ENCODE data around the gene CDK1. TPM values are rescaled to one million over a fixed set of nuclear protein-coding genes. Genes with fewer than 3 reads are reported as not detected.

CDK1 gene
- total RNA-seq, 6 donors from 2014 or later: 1.0 to 8.0 (median 5.2) TPM

GRCh38 chr10:60762554-60762953, 15.7 kb upstream of the CDK1 start:
- Histone ChIP-seq H3K27me3 (no peaks in the 10 kb centered on the region), H3K4me1 (peaks cover 0 to 4% (median under 1%) of the 10 kb centered on the region in 4 donors), H3K36me3 (no peaks in the 10 kb centered on the region), H3K4me3 (no peak overlapping the region), H3K27ac (no peak overlapping the region), H3K9me3 (no peaks in the 10 kb centered on the region)
- TF ChIP-seq POLR2A (IDR thresholded peaks at IDR 0.05) (no peak), CTCF (IDR thresholded peaks at IDR 0.05) (no peak), POLR2AphosphoS5 (IDR thresholded peaks at IDR 0.05) (no peak), EP300 (IDR thresholded peaks at IDR 0.05) (no peak)
- ATAC-seq (ENCODE audit: low FRiP score in 2 of 2) (no peak), DNase-seq (no peak)
- 75 to 82% methylated on average over 1 of the region's 1 CpG for WGBS, 2 donors

- Histone ChIP-seq H3K36me3 (no peaks in the 10 kb centered on the region), H3K4me1 (peaks cover 0 to 4% (median 0%) of the 10 kb centered on the region in 4 donors), H3K27ac (no peak overlapping the region), H3K4me3 (no peak overlapping the region), H3K27me3 (no peaks in the 10 kb centered on the region), H3K9me3 (no peaks in the 10 kb centered on the region)
- DNase-seq (no peak), ATAC-seq (ENCODE audit: low FRiP score in 2 of 2) (no peak)
- WGBS, 2 donors: 77 to 81% methylated on average over 5 to 6 of the region's 6 CpGs
- no peak for TF ChIP-seq POLR2AphosphoS5 (IDR thresholded peaks at IDR 0.05)
- no peak for TF ChIP-seq EP300 (IDR thresholded peaks at IDR 0.05)
- TF ChIP-seq POLR2A (IDR thresholded peaks at IDR 0.05): no peak
- TF ChIP-seq CTCF (IDR thresholded peaks at IDR 0.05): no peak
Observed at GRCh38 chr10:60767424-60767823, 10.9 kb upstream of the CDK1 start.

- Histone ChIP-seq H3K9me3 (no peaks in the 10 kb centered on the region), H3K27ac (no peak overlapping the region), H3K27me3 (no peaks in the 10 kb centered on the region), H3K4me1 (peaks cover 0 to 4% (median 0%) of the 10 kb centered on the region in 4 donors), H3K36me3 (no peaks in the 10 kb centered on the region), H3K4me3 (no peak overlapping the region)
- 48 to 59% methylated on average over 2 of the region's 2 CpGs for WGBS, 2 donors
- DNase-seq: no peak
- ATAC-seq (ENCODE audit: low FRiP score in 2 of 2): no peak
- TF ChIP-seq POLR2A (IDR thresholded peaks at IDR 0.05): no peak
- TF ChIP-seq EP300 (IDR thresholded peaks at IDR 0.05): no peak
- no peak for TF ChIP-seq CTCF (IDR thresholded peaks at IDR 0.05)
- no peak for TF ChIP-seq POLR2AphosphoS5 (IDR thresholded peaks at IDR 0.05)
Observed at GRCh38 chr10:60769406-60769805, 8.9 kb upstream of the CDK1 start.

- ATAC-seq (ENCODE audit: low FRiP score in 2 of 2) (peak in 1 of 2 donors; percentile 26), DNase-seq (peak in 1 of 2 donors; percentile 34)
- 44 to 45% methylated on average over 9 of the region's 9 CpGs for WGBS, 2 donors
- no peaks in the 10 kb centered on the region for H3K27me3 ChIP-seq
- H3K4me3 ChIP-seq: peak overlapping the region in 3 of 4 donors; percentile 65 to 87 (median 66)
- H3K4me1 ChIP-seq: peaks cover 9 to 16% (median 10%) of the 10 kb centered on the region in 4 donors
- peak overlapping the region in 2 of 4 donors; percentile 64 to 77 for H3K27ac ChIP-seq
- TF ChIP-seq CTCF (IDR thresholded peaks at IDR 0.05) (no peak), EP300 (IDR thresholded peaks at IDR 0.05) (no peak), POLR2AphosphoS5 (IDR thresholded peaks at IDR 0.05) (no peak), POLR2A (IDR thresholded peaks at IDR 0.05) (no peak)
- H3K9me3 ChIP-seq: no peaks in the 10 kb centered on the region
- no peaks in the 10 kb centered on the region for H3K36me3 ChIP-seq
Observed at GRCh38 chr10:60777696-60778213, 523 bp upstream of the CDK1 start.

Measured in upper lobe of left lung (tissue), 6 donors.